ENCODE data around the gene FARP2.

Gene FARP2

DNA sequence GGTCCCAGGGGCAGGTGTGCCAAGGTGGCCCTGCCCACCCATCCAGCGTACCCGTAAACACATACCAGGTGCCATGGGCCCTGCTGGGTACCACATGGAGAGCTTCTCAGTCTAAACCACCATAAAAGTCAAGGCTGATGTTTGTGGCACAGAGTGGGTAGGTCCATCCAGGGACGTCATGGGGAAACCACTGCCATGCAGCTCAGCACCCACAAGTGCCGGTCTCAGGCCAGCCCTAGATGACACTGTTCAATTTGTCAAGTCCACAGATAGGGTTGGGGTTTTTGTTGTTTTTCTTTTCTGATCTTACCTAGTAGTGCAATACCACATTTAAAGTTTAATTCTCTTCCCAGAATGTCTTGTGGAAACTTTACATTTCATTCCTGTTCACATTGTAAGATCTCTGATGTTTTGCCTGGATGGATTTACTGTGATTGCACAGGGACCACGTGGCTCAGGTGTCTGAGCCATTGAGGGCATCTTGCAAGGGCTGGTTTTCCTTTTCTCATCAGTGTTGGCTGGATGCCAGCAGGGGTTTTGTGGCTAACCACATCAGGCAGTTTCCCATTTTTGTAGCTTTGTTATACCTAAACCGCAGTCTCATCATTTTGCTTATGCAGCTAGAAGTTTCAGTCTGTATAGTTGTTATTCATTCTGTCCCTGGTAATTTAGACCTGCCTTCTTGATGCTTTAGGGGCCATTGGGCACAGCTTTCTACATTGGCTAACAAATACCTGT lies 87.6 kb downstream of the FARP2 start:
- TF ChIP-seq CTCF (IDR thresholded peaks at IDR 0.05): no peak

- no peak for TF ChIP-seq CTCF (IDR thresholded peaks at IDR 0.05)
These were observed 89.3 kb downstream of the FARP2 start for GRCh38 chr2:241445426-241445825.

- no peak for TF ChIP-seq CTCF (IDR thresholded peaks at IDR 0.05)
These were observed 95.9 kb downstream of the FARP2 start for GRCh38 chr2:241451840-241452506.

DNA sequence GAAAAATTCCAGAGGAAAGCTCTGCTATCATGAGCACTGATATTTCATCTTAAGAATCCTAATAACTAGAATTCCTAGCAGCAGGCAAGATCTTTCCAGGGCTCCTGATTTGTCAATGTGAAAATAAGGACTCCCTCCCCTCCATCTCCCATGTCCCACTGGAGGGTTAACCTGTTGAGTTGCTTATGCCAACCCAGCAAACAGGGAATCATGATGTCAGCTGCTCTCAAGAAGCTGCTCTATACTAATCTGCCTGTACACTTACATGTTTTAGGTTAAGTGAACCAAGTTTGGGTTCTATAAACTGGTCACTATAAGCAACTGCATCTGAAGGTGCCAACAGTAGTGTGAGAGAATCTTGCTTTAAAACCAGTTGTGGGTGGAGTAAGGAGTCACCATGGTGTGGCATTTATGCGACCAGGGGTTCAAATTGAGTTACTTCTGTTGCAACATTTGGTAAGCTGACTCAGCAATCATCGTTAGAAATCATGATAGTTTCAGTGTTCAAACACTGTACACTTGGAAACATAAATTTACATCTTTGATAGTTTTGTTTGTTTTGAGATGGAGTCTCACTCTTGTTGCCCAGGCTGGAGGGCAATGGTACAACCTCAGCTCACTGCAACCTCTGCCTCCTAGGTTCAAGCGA lies 98.9 kb downstream of the FARP2 start:
- no peak for TF ChIP-seq CTCF (IDR thresholded peaks at IDR 0.05)

DNA sequence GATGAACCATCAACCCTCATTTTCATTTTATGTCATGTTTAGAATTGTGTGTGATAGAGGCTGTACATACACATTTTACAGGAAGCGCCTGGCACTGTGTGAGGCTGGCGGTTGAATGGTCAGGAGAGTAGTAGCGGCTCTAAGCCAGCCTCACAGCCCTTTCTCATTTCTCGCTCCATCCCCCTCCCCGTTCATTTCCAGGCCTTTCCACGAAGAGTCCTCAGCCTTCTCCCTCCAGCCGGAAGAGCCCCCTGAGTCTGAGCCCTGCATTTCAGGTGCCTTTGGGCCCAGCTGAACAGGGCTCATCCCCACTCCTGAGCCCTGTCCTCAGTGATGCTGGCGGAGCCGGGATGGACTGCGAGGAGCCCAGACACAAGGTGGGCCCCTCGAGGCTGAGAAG lies 100.5 kb downstream of the FARP2 start:
- no peak for TF ChIP-seq CTCF (IDR thresholded peaks at IDR 0.05)

DNA sequence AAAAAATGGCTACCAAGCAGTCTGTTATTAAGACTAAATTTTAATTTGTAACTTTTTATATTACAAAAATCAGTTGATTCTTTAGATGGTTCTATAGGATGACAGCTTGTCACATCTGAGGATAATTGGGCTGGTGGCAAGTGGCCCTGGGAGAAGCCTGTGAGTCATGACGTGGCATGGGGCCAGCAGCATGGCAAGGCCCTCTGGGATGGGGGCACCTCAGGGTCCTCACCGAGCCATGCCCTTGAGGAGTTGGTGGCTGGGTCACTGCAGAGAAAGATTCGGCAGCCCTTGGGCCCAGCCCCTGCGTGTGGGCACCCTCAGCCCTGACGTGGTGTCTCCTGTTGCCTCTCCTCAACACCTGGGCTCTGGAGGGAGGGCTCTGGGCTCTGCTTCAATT lies 102.6 kb downstream of the FARP2 start:
- TF ChIP-seq CTCF (IDR thresholded peaks at IDR 0.05): no peak

GRCh38 chr2:241459520-241459919 lies 103.4 kb downstream of the FARP2 start:
- no peak for TF ChIP-seq CTCF (IDR thresholded peaks at IDR 0.05)
